Measurements from ENCODE around the gene DNAH9.

- TF ChIP-seq CTCF (IDR thresholded peaks at IDR 0.05) = no peak
- TF ChIP-seq POLR2A (IDR thresholded peaks at IDR 0.05) = no peak
These were observed 273.5 kb downstream of the DNAH9 start for GRCh38 chr17:11871773-11872172.

Data from body of pancreas (tissue), 4 donors.